CD4-positive, CD25-positive, alpha-beta regulatory T cell (primary cell): ENCODE data around the gene SLC2A4RG. TPM values are rescaled to one million over a fixed set of nuclear protein-coding genes. Genes with fewer than 3 reads are reported as not detected.

ENCODE experiments used
- ATAC-seq, 2 donors: fragments of 150-1000 bp; cut with Tn5 transposase; one replicate each; pipeline ENCODE4 v1.10.0; 2021; ENCODE audit warnings: low read depth in 2 of 2, moderate number of reproducible peaks in 2 of 2, moderate library complexity in 1 of 2
- DNase-seq, 3 donors: peaks; one replicate each; pipeline versions ENCODE4 v3.0.0 to v3.0.0-alpha.2; 2012 to 2022; ENCODE audit warnings: mixed read lengths in 1 of 3
- H3K27ac ChIP-seq: one replicate; pipeline ENCODE4 v1.7.0; 2013; ENCODE audit warnings: mild to moderate bottlenecking, low read length; ENCODE audit not compliant: insufficient read depth, poor library complexity, severe bottlenecking
- H3K27me3 ChIP-seq: one replicate; pipeline ENCODE4 v1.7.0; 2013; ENCODE audit warnings: low read length; ENCODE audit not compliant: control insufficient read depth, insufficient read depth
- H3K36me3 ChIP-seq: one replicate; pipeline ENCODE4 v1.7.0; 2013; ENCODE audit warnings: mild to moderate bottlenecking, low read length, moderate library complexity; ENCODE audit not compliant: control insufficient read depth, insufficient read depth
- H3K4me1 ChIP-seq: 2 replicates; pipeline ENCODE4 v1.7.0; 2013; ENCODE audit warnings: mild to moderate bottlenecking, low read length; ENCODE audit not compliant: insufficient read depth, control insufficient read depth, poor library complexity, severe bottlenecking
- H3K4me3 ChIP-seq: one replicate; pipeline ENCODE4 v1.7.0; 2013; ENCODE audit warnings: low read depth, mild to moderate bottlenecking, low read length, moderate library complexity
- H3K9me3 ChIP-seq, 2 experiments: 1 replicate in 1 of 2; 2 replicates in 1 of 2; pipeline ENCODE4 v1.7.0; 2013; ENCODE audit warnings: low read length in 2 of 2, mild to moderate bottlenecking in 1 of 2, moderate library complexity in 1 of 2; ENCODE audit not compliant: control insufficient read depth in 2 of 2
- H3K27ac Mint-ChIP-seq, 3 donors: one replicate each; pipeline ENCODE4 v1.8.0; 2020 to 2022; ENCODE audit warnings: mild to moderate bottlenecking in 3 of 3, mixed read lengths in 3 of 3, moderate library complexity in 2 of 3
- H3K27me3 Mint-ChIP-seq: one replicate; pipeline ENCODE4 v1.8.0; 2022; ENCODE audit warnings: mild to moderate bottlenecking, mixed read lengths
- H3K36me3 Mint-ChIP-seq: one replicate; pipeline ENCODE4 v1.8.0; 2020; ENCODE audit warnings: mixed read lengths
- H3K4me1 Mint-ChIP-seq, 4 donors: one replicate each; pipeline ENCODE4 v1.8.0; 2020 to 2022; ENCODE audit warnings: mixed read lengths in 4 of 4, mild to moderate bottlenecking in 1 of 4
- H3K4me3 Mint-ChIP-seq, 4 donors: one replicate each; pipeline ENCODE4 v1.8.0; 2020 to 2022; ENCODE audit warnings: mild to moderate bottlenecking in 4 of 4, mixed read lengths in 4 of 4, moderate library complexity in 3 of 4
- H3K9me3 Mint-ChIP-seq, 7 donors: one replicate each; pipeline ENCODE4 v1.8.0; 2020 to 2022; ENCODE audit warnings: mixed read lengths in 7 of 7, mild to moderate bottlenecking in 3 of 7, moderate library complexity in 2 of 7
- polyA plus RNA-seq, 4 donors: library from polyadenylated mRNA; unstranded; fragments of 300-500 nt; fragmentation: Illumina TruSeq; gene quantifications; one replicate each; pipeline ENCODE4 v1.2.3, GENCODE V29; 2021
- total RNA-seq: library from RNA; stranded (reverse); gene quantifications from one replicate; pipeline ENCODE4 v1.2.3, GENCODE V29; 2022

SLC2A4RG gene
- total and polyA plus RNA-seq, 5 donors from 2014 or later = 2.9 to 110 (median 4.8) TPM

GRCh38 chr20:63702036-63702665 is 37.4 kb upstream of the SLC2A4RG start:
- Mint-ChIP-seq H3K27me3 (no peaks in the 10 kb centered on the region), H3K4me1 (peaks cover 5 to 24% (median 9%) of the 10 kb centered on the region in 4 donors), H3K36me3 (peaks cover 4% of the 10 kb centered on the region), H3K9me3 (no peaks in the 10 kb centered on the region), H3K4me3 (no peak overlapping the region), H3K27ac (peak overlapping the region in 1 of 3 donors; percentile 48)
- Histone ChIP-seq H3K9me3 (no peaks in the 10 kb centered on the region), H3K4me3 (no peak overlapping the region), H3K36me3 (peaks cover 24% of the 10 kb centered on the region), H3K4me1 (peaks cover 18% of the 10 kb centered on the region), H3K27ac (no peak overlapping the region), H3K27me3 (no peaks in the 10 kb centered on the region)
- ATAC-seq = no peak
- DNase-seq = no peak

- peaks cover 5 to 21% (median 9%) of the 10 kb centered on the region in 4 donors for H3K4me1 Mint-ChIP-seq
- H3K9me3 Mint-ChIP-seq = no peaks in the 10 kb centered on the region
- ATAC-seq = no peak
- H3K9me3 ChIP-seq = no peaks in the 10 kb centered on the region
- H3K27ac ChIP-seq = no peak overlapping the region
- DNase-seq = no peak
- H3K27ac Mint-ChIP-seq = peak overlapping the region in 1 of 3 donors; percentile 20
- peaks cover 15% of the 10 kb centered on the region for H3K4me1 ChIP-seq
- peaks cover 24% of the 10 kb centered on the region for H3K36me3 ChIP-seq
- H3K27me3 Mint-ChIP-seq = no peaks in the 10 kb centered on the region
- peaks cover 4% of the 10 kb centered on the region for H3K36me3 Mint-ChIP-seq
- H3K4me3 Mint-ChIP-seq = no peak overlapping the region
- no peaks in the 10 kb centered on the region for H3K27me3 ChIP-seq
- H3K4me3 ChIP-seq = no peak overlapping the region
These were observed 36.7 kb upstream of the SLC2A4RG start for GRCh38 chr20:63702751-63703470.

GRCh38 chr20:63703471-63703975 is 36.1 kb upstream of the SLC2A4RG start:
- peaks cover 18% of the 10 kb centered on the region for H3K4me1 ChIP-seq

GRCh38 chr20:63703976-63704748 is 35.4 kb upstream of the SLC2A4RG start:
- DNase-seq = no peak
- H3K27me3 Mint-ChIP-seq = no peaks in the 10 kb centered on the region
- no peaks in the 10 kb centered on the region for H3K9me3 Mint-ChIP-seq

More at GRCh38 chr20:63703471-63703975, 36.1 kb upstream of the SLC2A4RG start:
- Histone ChIP-seq H3K27me3 (no peaks in the 10 kb centered on the region), H3K36me3 (peaks cover 24% of the 10 kb centered on the region), H3K9me3 (no peaks in the 10 kb centered on the region), H3K4me3 (no peak overlapping the region), H3K27ac (no peak overlapping the region)
- no peaks in the 10 kb centered on the region for H3K27me3 Mint-ChIP-seq
- no peak overlapping the region for H3K4me3 Mint-ChIP-seq
- no peak for ATAC-seq
- DNase-seq = no peak
- H3K9me3 Mint-ChIP-seq = no peaks in the 10 kb centered on the region
- peaks cover 4% of the 10 kb centered on the region for H3K36me3 Mint-ChIP-seq
- H3K4me1 Mint-ChIP-seq = peaks cover 5 to 23% (median 9%) of the 10 kb centered on the region in 4 donors
- H3K27ac Mint-ChIP-seq = no peak overlapping the region

GRCh38 chr20:63704749-63705117 is 34.8 kb upstream of the SLC2A4RG start:
- H3K36me3 ChIP-seq = peaks cover 31% of the 10 kb centered on the region
- H3K27me3 Mint-ChIP-seq = no peaks in the 10 kb centered on the region
- H3K27me3 ChIP-seq = no peaks in the 10 kb centered on the region
- no peak for DNase-seq
- H3K9me3 Mint-ChIP-seq = no peaks in the 10 kb centered on the region
- ATAC-seq = no peak
- peaks cover 4% of the 10 kb centered on the region for H3K36me3 Mint-ChIP-seq
- peaks cover 30% of the 10 kb centered on the region for H3K4me1 ChIP-seq
- H3K4me3 ChIP-seq = no peak overlapping the region
- peak overlapping the region in 1 of 3 donors; percentile 42 for H3K27ac Mint-ChIP-seq
- no peak overlapping the region for H3K27ac ChIP-seq
- peak overlapping the region in 2 of 4 donors; percentile 35 to 44 for H3K4me3 Mint-ChIP-seq
- no peaks in the 10 kb centered on the region for H3K9me3 ChIP-seq
- peaks cover 5 to 34% (median 9%) of the 10 kb centered on the region in 4 donors for H3K4me1 Mint-ChIP-seq

More at GRCh38 chr20:63703976-63704748, 35.4 kb upstream of the SLC2A4RG start:
- H3K27ac ChIP-seq = no peak overlapping the region
- no peaks in the 10 kb centered on the region for H3K9me3 ChIP-seq
- no peak for ATAC-seq
- peaks cover 5 to 29% (median 9%) of the 10 kb centered on the region in 4 donors for H3K4me1 Mint-ChIP-seq
- peaks cover 4% of the 10 kb centered on the region for H3K36me3 Mint-ChIP-seq
- H3K36me3 ChIP-seq = peaks cover 27% of the 10 kb centered on the region
- H3K27ac Mint-ChIP-seq = peak overlapping the region in 1 of 3 donors; percentile 48
- peaks cover 24% of the 10 kb centered on the region for H3K4me1 ChIP-seq
- no peak overlapping the region for H3K4me3 ChIP-seq
- H3K4me3 Mint-ChIP-seq = peak overlapping the region; percentile 35 to 65 (median 38)
- H3K27me3 ChIP-seq = no peaks in the 10 kb centered on the region

- H3K9me3 Mint-ChIP-seq = no peaks in the 10 kb centered on the region
- H3K36me3 ChIP-seq = peaks cover 33% of the 10 kb centered on the region
- no peak for ATAC-seq
- H3K4me1 ChIP-seq = peaks cover 31% of the 10 kb centered on the region
- H3K36me3 Mint-ChIP-seq = peaks cover 6% of the 10 kb centered on the region
- H3K4me3 ChIP-seq = no peak overlapping the region
- H3K27me3 Mint-ChIP-seq = no peaks in the 10 kb centered on the region
- DNase-seq = no peak
- H3K9me3 ChIP-seq = no peaks in the 10 kb centered on the region
- H3K27me3 ChIP-seq = no peaks in the 10 kb centered on the region
- H3K27ac Mint-ChIP-seq = no peak overlapping the region
- peaks cover 7 to 38% (median 13%) of the 10 kb centered on the region in 4 donors for H3K4me1 Mint-ChIP-seq
- peak overlapping the region; percentile 19 to 89 (median 46) for H3K4me3 Mint-ChIP-seq
- peak overlapping the region; percentile 19 for H3K27ac ChIP-seq
These were observed 34.1 kb upstream of the SLC2A4RG start for GRCh38 chr20:63705232-63706026.
